PC-3 (cell line): ENCODE results near the gene RGS5. TPM values are rescaled to one million over a fixed set of nuclear protein-coding genes. Genes with fewer than 3 reads are reported as not detected.

Source experiments
- ATAC-seq: fragments of 200-7000 bp; cut with Tn5 transposase; 2 replicates; pipeline ENCODE4 v1.9.1; 2020; ENCODE audit warnings: mild to moderate bottlenecking, moderate library complexity
- BruUV-seq: library from RNA; stranded (reverse); fragments of 400-500 nt; replicated peaks from 2 replicates; lab custom pipeline; 2021; lab: Mats Ljungman, UMichigan
- CTCF ChIA-PET: fragments of 300-600 bp; sonication (Branson Sonifier 250); formaldehyde crosslinking; loops from one replicate; lab custom pipeline; 2022; ENCODE audit warnings: antibody characterized with exemption; lab: Charles Lee
- POLR2A ChIA-PET: fragments of 300-600 bp; sonication (Branson Sonifier 250); formaldehyde crosslinking; loops from one replicate; lab custom pipeline; 2022; ENCODE audit warnings: antibody characterized with exemption; ENCODE audit not compliant: unreplicated experiment; lab: Charles Lee
- DNase-seq: peaks from one replicate; pipeline ENCODE4 v3.0.0-alpha.2; 2015
- H2AFZ ChIP-seq: fragments of 300-600 bp; sonication (generic); 2 replicates; pipeline ENCODE4 v1.6.0; 2016; ENCODE audit warnings: antibody characterized with exemption, low read length
- H3F3A ChIP-seq: fragments of 300-600 bp; sonication (generic); one replicate; pipeline ENCODE4 v1.6.0; 2017; ENCODE audit warnings: antibody characterized with exemption, low read length, control low read depth, mild to moderate bottlenecking; ENCODE audit not compliant: unreplicated experiment
- H3K27ac ChIP-seq: fragments of 300-600 bp; sonication (generic); 2 replicates; pipeline ENCODE4 v1.5.1; 2016; ENCODE audit warnings: mild to moderate bottlenecking, low read length
- H3K27me3 ChIP-seq: fragments of 300-600 bp; sonication (generic); 2 replicates; pipeline ENCODE4 v1.6.1; 2016; ENCODE audit warnings: low read length, mixed read lengths
- H3K36me3 ChIP-seq: fragments of 300-600 bp; sonication (generic); 2 replicates; pipeline ENCODE4 v1.6.1; 2016; ENCODE audit warnings: low read depth, mixed run types, low read length, mixed read lengths
- H3K4me1 ChIP-seq: fragments of 300-600 bp; sonication (generic); 2 replicates; pipeline ENCODE4 v1.5.1; 2016; ENCODE audit warnings: low read length; ENCODE audit not compliant: insufficient read depth
- H3K4me2 ChIP-seq: fragments of 300-600 bp; sonication (generic); 2 replicates; pipeline ENCODE4 v1.6.0; 2016; ENCODE audit warnings: low read length
- H3K4me3 ChIP-seq: fragments of 300-600 bp; sonication (generic); 2 replicates; pipeline ENCODE4 v1.5.1; 2016; ENCODE audit warnings: mild to moderate bottlenecking, low read length, mixed read lengths
- H3K79me2 ChIP-seq: fragments of 300-600 bp; sonication (generic); 2 replicates; pipeline ENCODE4 v1.6.1; 2017; ENCODE audit warnings: low read length, mixed read lengths
- H3K9ac ChIP-seq: fragments of 300-600 bp; sonication (generic); 2 replicates; pipeline ENCODE4 v1.6.0; 2016; ENCODE audit warnings: mild to moderate bottlenecking, low read length
- H3K9me2 ChIP-seq: fragments of 300-600 bp; sonication (generic); replicated peaks from 2 replicates; pipeline ENCODE4 v1.6.1; 2016; ENCODE audit warnings: mixed run types, low read length, mixed read lengths
- H3K9me3 ChIP-seq: fragments of 300-600 bp; sonication (generic); 2 replicates; pipeline ENCODE4 v1.6.1; 2016; ENCODE audit warnings: low read length, mixed read lengths
- H4K20me1 ChIP-seq: fragments of 300-600 bp; sonication (generic); 2 replicates; pipeline ENCODE4 v1.6.1; 2016; ENCODE audit warnings: low read length, mixed read lengths
- CTCF ChIP-seq: fragments of 300-600 bp; sonication (generic); conservative IDR thresholded peaks from 2 replicates; pipeline ENCODE4 v1.5.1; 2017; ENCODE audit warnings: antibody characterized with exemption, low read depth, mild to moderate bottlenecking, low read length
- EZH2 ChIP-seq: fragments of 300-600 bp; sonication (generic); IDR thresholded peaks from one replicate; pipeline ENCODE4 v1.6.1; 2017; ENCODE audit warnings: antibody characterized with exemption, mild to moderate bottlenecking, low read length; ENCODE audit not compliant: unreplicated experiment
- EZH2phosphoT487 ChIP-seq: fragments of 300-600 bp; sonication (generic); IDR thresholded peaks from 2 replicates; pipeline ENCODE4 v1.6.1; 2018; ENCODE audit warnings: mild to moderate bottlenecking, antibody characterized with exemption, low read length, borderline replicate concordance
- intact Hi-C: fragments of 100-400 bp; cut with micrococcal nuclease; formaldehyde crosslinking; loops from 2 replicates; pipeline ENCODE4 v1.9.0; 2023
- total RNA-seq: library from RNA; depleted of rRNA; stranded (reverse); fragments of >200 nt; gene quantifications from 2 replicates; pipeline ENCODE4 v1.2.3, GENCODE V29; 2014

RGS5 gene
- total RNA-seq, 1 experiment from 2014 or later = 5.0 TPM

- Histone ChIP-seq H3K4me3 (no peak overlapping the region), H3K36me3 (no peaks in the 10 kb centered on the region), H3K79me2 (no peaks in the 10 kb centered on the region), H3K9me2 (no peaks in the 10 kb centered on the region), H3K4me1 (no peaks in the 10 kb centered on the region), H3K27ac (no peak overlapping the region), H3K4me2 (no peak overlapping the region), H3K27me3 (no peaks in the 10 kb centered on the region), H3F3A (no peaks in the 10 kb centered on the region), H2AFZ (no peak overlapping the region), H4K20me1 (no peaks in the 10 kb centered on the region), H3K9me3 (no peaks in the 10 kb centered on the region), H3K9ac (no peak overlapping the region)
- ATAC-seq (no peak; the same call in 1 of the 2 replicates), DNase-seq (no peak)
- ChIA-PET POLR2A (no interaction called here), CTCF (no interaction called here)
- BruUV-seq = no TSS peak
- intact Hi-C loops = no loop called here
- no peak for TF ChIP-seq EZH2
- no peak for TF ChIP-seq EZH2phosphoT487
- no peak for TF ChIP-seq CTCF
Measured at GRCh38 chr1:163188947-163189346, 13.8 kb downstream of the RGS5 start.

- no peak for ATAC-seq
- H3K4me1 ChIP-seq = no peaks in the 10 kb centered on the region
- H3K36me3 ChIP-seq = no peaks in the 10 kb centered on the region
- CTCF ChIA-PET = no interaction called here
- H4K20me1 ChIP-seq = no peaks in the 10 kb centered on the region
- DNase-seq = no peak
- intact Hi-C loops = no loop called here
- no peaks in the 10 kb centered on the region for H3K9me2 ChIP-seq
- H3K27ac ChIP-seq = no peak overlapping the region
- no peak for TF ChIP-seq CTCF
- TF ChIP-seq EZH2 = no peak
- TF ChIP-seq EZH2phosphoT487 = no peak
- POLR2A ChIA-PET = no interaction called here
- no peaks in the 10 kb centered on the region for H3K9me3 ChIP-seq
- H3K4me3 ChIP-seq = no peak overlapping the region
- H2AFZ ChIP-seq = no peak overlapping the region
- no peaks in the 10 kb centered on the region for H3F3A ChIP-seq
- no peaks in the 10 kb centered on the region for H3K79me2 ChIP-seq
- H3K9ac ChIP-seq = no peak overlapping the region
- no TSS peak for BruUV-seq
- H3K27me3 ChIP-seq = no peaks in the 10 kb centered on the region
- no peak overlapping the region for H3K4me2 ChIP-seq
Measured at GRCh38 chr1:163187849-163188248, 14.9 kb downstream of the RGS5 start.

- H3K4me2 ChIP-seq = no peak overlapping the region
- H3K4me3 ChIP-seq = no peak overlapping the region
- no peak overlapping the region for H2AFZ ChIP-seq
- no peaks in the 10 kb centered on the region for H3K79me2 ChIP-seq
- no peaks in the 10 kb centered on the region for H3K9me3 ChIP-seq
- no TSS peak for BruUV-seq
- no peak for ATAC-seq
- TF ChIP-seq EZH2 (no peak), CTCF (no peak), EZH2phosphoT487 (no peak)
- H3K36me3 ChIP-seq = no peaks in the 10 kb centered on the region
- CTCF ChIA-PET = no interaction called here
- H4K20me1 ChIP-seq = no peaks in the 10 kb centered on the region
- intact Hi-C loops = no loop called here
- no peaks in the 10 kb centered on the region for H3K27me3 ChIP-seq
- H3K4me1 ChIP-seq = no peaks in the 10 kb centered on the region
- no peak overlapping the region for H3K9ac ChIP-seq
- H3K9me2 ChIP-seq = no peaks in the 10 kb centered on the region
- no peaks in the 10 kb centered on the region for H3F3A ChIP-seq
- DNase-seq = no peak
- POLR2A ChIA-PET = no interaction called here
- no peak overlapping the region for H3K27ac ChIP-seq
Measured at GRCh38 chr1:163186862-163187261, 15.9 kb downstream of the RGS5 start.
